ENCODE data around the gene NIN.

The NIN gene

DNA sequence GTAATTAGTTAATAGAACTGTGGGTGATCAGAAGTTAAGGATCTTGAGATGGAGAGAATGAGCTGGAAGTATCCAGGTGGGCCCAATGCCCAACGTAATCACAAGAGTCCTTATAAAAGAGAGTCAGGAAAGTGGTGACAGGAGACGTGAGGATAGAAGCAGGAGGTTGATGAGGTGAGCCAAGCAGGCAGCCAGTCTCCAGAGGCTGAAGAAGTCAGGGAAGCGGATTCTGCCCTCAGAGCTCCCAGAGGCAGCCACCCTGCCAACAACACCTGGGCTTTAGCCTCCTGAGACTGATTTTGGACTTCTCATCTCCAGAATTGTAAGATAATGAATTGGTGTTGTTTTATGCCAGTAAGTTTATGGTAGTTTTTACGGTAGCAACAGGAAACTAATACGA, 152.8 kb downstream of the NIN start:
- TF ChIP-seq, protein P1, sequence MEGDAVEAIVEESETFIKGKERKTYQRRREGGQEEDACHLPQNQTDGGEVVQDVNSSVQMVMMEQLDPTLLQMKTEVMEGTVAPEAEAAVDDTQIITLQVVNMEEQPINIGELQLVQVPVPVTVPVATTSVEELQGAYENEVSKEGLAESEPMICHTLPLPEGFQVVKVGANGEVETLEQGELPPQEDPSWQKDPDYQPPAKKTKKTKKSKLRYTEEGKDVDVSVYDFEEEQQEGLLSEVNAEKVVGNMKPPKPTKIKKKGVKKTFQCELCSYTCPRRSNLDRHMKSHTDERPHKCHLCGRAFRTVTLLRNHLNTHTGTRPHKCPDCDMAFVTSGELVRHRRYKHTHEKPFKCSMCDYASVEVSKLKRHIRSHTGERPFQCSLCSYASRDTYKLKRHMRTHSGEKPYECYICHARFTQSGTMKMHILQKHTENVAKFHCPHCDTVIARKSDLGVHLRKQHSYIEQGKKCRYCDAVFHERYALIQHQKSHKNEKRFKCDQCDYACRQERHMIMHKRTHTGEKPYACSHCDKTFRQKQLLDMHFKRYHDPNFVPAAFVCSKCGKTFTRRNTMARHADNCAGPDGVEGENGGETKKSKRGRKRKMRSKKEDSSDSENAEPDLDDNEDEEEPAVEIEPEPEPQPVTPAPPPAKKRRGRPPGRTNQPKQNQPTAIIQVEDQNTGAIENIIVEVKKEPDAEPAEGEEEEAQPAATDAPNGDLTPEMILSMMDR (IDR thresholded peaks at IDR 0.05; ENCODE audit: low read depth, low read length), result no peak
- DNase-seq (ENCODE audit: low read depth in 2 of 2), result no peak
- no peak overlapping the region for H3K4me3 ChIP-seq (replicated peaks in 1 of 2; ENCODE audit: low read depth in 2 of 2, low read length in 2 of 2)

DNA sequence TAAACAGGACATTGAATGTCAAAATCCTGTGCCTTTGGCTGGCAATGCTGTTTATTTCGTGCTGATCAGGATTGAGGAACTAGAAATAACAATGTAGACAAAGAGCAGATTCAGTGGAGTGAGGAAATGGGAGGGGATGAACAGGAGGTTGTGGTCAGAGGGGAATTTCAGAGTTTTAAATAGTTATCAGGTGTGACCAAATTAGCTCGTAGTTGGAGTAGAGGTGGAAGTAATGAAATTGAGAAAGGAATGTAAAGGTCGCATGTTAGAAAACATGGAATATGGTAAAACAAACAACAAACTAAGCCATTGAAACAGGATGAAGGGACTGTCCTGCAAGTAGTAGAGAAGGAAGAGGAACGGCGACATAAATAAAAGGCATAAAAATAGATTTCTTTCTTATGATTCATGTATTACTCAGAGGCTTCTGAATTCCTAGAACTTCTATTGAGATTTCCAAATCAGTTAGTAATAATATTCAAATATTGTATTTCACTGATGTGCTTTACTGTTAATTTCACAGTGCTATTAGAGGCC, 153.4 kb downstream of the NIN start:
- peak; percentile 41 to 78 for DNase-seq (ENCODE audit: low read depth in 2 of 2)
- no peak overlapping the region for H3K4me3 ChIP-seq (replicated peaks in 1 of 2; ENCODE audit: low read depth in 2 of 2, low read length in 2 of 2)
- TF ChIP-seq, protein P1 (IDR thresholded peaks at IDR 0.05; ENCODE audit: low read depth, low read length), result no peak

DNA sequence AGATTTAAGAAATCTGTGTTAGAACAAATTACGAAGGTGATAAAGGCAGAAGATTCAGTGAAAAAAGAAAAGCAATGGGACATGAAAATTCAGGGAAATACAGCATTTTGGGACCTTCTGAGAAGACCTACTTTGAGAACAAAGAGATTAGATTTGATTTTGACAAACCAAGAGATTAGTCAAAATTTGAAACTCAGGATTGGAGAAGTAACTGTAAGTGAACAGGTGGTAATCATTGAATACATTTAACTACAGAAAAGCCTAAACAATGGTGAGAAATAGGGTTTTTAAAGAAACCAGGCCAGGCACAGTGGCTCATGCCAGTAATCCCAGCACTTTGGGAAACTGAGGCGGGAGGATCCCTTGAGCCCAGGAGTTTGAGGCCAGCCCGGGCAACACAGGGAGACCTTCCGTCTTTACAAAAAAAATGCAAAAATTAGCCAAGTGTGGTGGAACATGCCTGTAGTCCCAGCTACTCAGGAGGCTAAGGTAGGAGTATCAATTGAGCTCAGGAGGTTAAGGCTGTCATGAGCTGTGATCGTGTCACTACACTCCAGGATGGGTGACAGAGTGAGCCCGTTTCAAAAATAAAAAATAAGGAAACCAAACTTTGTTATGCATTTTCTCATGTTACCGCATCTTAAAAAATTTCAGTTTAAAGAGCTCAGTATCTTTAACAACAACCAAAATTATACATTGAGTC, 154.0 kb downstream of the NIN start:
- no peak overlapping the region for H3K4me3 ChIP-seq (replicated peaks in 1 of 2; ENCODE audit: low read depth in 2 of 2, low read length in 2 of 2)
- DNase-seq (ENCODE audit: low read depth in 2 of 2), result no peak
- TF ChIP-seq, protein P1 (IDR thresholded peaks at IDR 0.05; ENCODE audit: low read depth, low read length), result no peak

DNA sequence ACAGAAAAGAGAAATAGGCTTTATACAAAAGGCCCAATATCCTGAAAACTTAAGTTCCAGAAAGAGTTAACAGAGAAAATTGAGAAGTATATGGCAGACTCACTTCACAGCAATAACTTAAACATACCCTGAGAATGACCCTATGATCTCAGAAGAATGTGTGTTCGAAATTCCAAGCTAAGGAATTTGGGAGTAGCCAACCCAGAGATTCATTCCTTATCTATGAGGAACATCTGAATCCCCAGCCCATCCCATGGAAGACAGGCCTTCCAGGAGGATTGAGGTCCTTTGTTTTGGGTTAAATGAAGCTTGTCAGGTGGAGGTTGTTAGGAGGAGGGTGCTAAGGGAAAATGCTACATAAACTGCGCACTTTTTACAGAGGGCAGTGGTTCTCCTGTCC, 155.4 kb downstream of the NIN start:
- H3K4me3 ChIP-seq (replicated peaks in 1 of 2; ENCODE audit: low read depth in 2 of 2, low read length in 2 of 2), result no peak overlapping the region
- TF ChIP-seq, protein P1 (IDR thresholded peaks at IDR 0.05; ENCODE audit: low read depth, low read length), result no peak
- no peak for DNase-seq (ENCODE audit: low read depth in 2 of 2)

DNA sequence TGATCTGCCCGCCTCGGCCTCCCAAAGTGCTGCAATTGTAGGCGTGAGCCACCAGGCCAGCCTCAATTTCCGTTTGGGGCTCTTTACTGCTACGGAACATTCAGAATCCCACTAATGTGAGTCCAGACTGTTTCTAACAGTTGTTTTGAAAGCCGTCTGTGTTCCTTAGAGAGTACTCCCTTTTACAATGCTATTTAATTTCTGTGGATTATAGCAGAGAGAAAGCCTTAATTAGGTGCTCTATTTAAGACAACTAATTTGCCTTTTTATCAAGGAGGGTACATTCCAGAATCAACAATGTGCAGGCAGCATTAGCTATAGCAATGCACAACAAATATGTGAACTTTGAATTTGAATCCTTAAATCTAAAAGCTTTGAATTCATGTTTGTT, 160.1 kb downstream of the NIN start:
- H3K4me3 ChIP-seq (replicated peaks in 1 of 2; ENCODE audit: low read depth in 2 of 2, low read length in 2 of 2), result no peak overlapping the region
- TF ChIP-seq, protein P1 (IDR thresholded peaks at IDR 0.05; ENCODE audit: low read depth, low read length), result no peak
- DNase-seq (ENCODE audit: low read depth in 2 of 2), result no peak

DNA sequence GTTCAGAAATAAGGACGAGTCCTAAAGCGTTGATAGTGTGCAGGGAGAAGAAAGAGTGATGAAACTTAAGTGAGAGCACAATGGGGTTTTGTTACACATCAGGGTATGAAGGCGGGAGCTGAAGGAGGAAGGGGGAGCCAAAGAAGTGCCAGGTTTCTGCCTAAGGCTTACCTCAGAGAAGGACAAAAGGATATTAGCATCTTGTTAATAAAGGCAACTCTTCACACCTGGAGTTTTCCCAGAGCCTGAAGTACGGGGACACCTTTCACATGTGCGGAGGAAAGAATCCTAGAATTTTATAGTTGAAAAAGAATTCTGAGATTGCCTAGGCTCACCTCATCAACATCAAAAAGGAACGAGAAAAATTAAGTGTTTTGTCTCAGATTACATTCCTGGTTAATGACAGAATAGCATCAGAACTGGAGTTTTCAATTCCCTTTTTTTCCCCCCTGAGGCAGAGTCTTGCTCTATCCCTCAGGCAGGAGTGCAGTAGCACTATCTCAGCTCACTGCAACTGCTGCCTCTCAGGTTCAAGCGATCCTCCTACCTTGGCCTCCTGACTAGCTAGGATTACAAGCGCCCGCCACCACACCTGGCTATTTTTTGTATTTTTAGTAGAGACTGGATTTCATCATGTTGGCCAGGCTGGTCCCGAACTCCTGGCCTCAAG, 160.6 kb downstream of the NIN start:
- DNase-seq (ENCODE audit: low read depth in 2 of 2), result no peak
- H3K4me3 ChIP-seq (replicated peaks in 1 of 2; ENCODE audit: low read depth in 2 of 2, low read length in 2 of 2), result no peak overlapping the region
- TF ChIP-seq, protein P1 (IDR thresholded peaks at IDR 0.05; ENCODE audit: low read depth, low read length), result no peak
